ENCODE data around the gene ADI1.

GRCh38 chr2:3476985-3477327 lies 42.4 kb downstream of the ADI1 start:
- no peak for TF ChIP-seq GABPA (IDR thresholded peaks at IDR 0.05; ENCODE audit: borderline replicate concordance, insufficient read depth, low read length)
- TF ChIP-seq BACH1 (IDR thresholded peaks at IDR 0.05; ENCODE audit: low read length), result no peak
- no peak for TF ChIP-seq CTCF (IDR thresholded peaks at IDR 0.05; ENCODE audit: control extremely low read depth in 1 of 3, insufficient read depth in 1 of 3, low read depth in 1 of 3, low read length in 3 of 3)
- TF ChIP-seq ATF3 (IDR thresholded peaks at IDR 0.05; ENCODE audit: insufficient read depth, low read depth, low read length), result no peak
- TF ChIP-seq TAF1 (IDR thresholded peaks at IDR 0.05; ENCODE audit: low read depth, low read length), result no peak
- no peak for TF ChIP-seq POLR2A (IDR thresholded peaks at IDR 0.05; ENCODE audit: control extremely low read depth in 1 of 2, low read depth in 2 of 2, low read length in 2 of 2)
- no peak for TF ChIP-seq SP1 (IDR thresholded peaks at IDR 0.05; ENCODE audit: low read depth, low read length)
- no peak for TF ChIP-seq EP300 (IDR thresholded peaks at IDR 0.05; ENCODE audit: borderline replicate concordance in 1 of 2, low read depth in 2 of 2, low read length in 2 of 2)
- no peak for TF ChIP-seq EZH2 (IDR thresholded peaks at IDR 0.05; ENCODE audit: low read depth, low read length, severe bottlenecking)
- no peak for TF ChIP-seq GTF2F1 (IDR thresholded peaks at IDR 0.05; ENCODE audit: borderline replicate concordance, low read depth, low read length)
- no peak for TF ChIP-seq MAFK (IDR thresholded peaks at IDR 0.05; ENCODE audit: low read depth, low read length)
- no peak for TF ChIP-seq CHD2 (IDR thresholded peaks at IDR 0.05; ENCODE audit: low read length)

All from H1 (cell line).